OCI-LY7 (cell line): ENCODE measurements around the gene ZNF619.

Experiments
- EZH2phosphoT487 ChIP-seq: fragments of 200-600 bp; sonication (generic); IDR thresholded peaks from 2 replicates; pipeline ENCODE4 v1.6.1; 2018; ENCODE audit warnings: low read depth, borderline replicate concordance, mild to moderate bottlenecking, mixed run types, antibody characterized with exemption, low read length, moderate library complexity, mixed read lengths
- TF ChIP-seq, protein P1 (sequence below): fragments of 200-600 bp; sonication (generic); conservative IDR thresholded peaks from 2 replicates; pipeline ENCODE4 v1.5.1; 2014; ENCODE audit warnings: mild to moderate bottlenecking, antibody characterized with exemption, low read length, moderate library complexity, mixed read lengths

DNA sequence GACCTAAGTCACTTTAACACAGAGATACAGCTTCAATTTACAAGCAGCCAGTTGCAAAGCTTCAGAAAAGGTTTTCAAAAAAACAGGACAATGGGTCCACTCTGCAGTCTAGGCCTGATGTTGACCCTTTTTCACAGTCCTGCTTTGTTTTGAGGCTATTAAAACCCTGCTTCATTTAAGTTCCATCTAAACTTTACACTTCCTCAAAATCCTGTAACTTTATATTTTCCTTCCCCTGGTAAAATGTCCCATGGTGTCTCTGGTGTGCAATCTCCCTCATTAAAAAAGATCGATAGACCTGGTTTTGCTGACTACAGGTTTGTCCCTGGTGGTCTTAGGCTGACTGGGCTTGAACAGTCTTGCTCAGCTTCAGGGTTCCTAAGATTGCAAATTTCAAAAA lies 24.9 kb upstream of the ZNF619 start:
- TF ChIP-seq EZH2phosphoT487, result no peak
- TF ChIP-seq, protein P1, sequence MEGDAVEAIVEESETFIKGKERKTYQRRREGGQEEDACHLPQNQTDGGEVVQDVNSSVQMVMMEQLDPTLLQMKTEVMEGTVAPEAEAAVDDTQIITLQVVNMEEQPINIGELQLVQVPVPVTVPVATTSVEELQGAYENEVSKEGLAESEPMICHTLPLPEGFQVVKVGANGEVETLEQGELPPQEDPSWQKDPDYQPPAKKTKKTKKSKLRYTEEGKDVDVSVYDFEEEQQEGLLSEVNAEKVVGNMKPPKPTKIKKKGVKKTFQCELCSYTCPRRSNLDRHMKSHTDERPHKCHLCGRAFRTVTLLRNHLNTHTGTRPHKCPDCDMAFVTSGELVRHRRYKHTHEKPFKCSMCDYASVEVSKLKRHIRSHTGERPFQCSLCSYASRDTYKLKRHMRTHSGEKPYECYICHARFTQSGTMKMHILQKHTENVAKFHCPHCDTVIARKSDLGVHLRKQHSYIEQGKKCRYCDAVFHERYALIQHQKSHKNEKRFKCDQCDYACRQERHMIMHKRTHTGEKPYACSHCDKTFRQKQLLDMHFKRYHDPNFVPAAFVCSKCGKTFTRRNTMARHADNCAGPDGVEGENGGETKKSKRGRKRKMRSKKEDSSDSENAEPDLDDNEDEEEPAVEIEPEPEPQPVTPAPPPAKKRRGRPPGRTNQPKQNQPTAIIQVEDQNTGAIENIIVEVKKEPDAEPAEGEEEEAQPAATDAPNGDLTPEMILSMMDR, result no peak
